ENCODE results near the gene KRTAP5-8.
"Not testable (repeated sequence)": the region's sequence is repeated elsewhere in the genome, so short reads cannot be mapped to it uniquely, and the experiment has no call there.

KRTAP5-8 gene

DNA sequence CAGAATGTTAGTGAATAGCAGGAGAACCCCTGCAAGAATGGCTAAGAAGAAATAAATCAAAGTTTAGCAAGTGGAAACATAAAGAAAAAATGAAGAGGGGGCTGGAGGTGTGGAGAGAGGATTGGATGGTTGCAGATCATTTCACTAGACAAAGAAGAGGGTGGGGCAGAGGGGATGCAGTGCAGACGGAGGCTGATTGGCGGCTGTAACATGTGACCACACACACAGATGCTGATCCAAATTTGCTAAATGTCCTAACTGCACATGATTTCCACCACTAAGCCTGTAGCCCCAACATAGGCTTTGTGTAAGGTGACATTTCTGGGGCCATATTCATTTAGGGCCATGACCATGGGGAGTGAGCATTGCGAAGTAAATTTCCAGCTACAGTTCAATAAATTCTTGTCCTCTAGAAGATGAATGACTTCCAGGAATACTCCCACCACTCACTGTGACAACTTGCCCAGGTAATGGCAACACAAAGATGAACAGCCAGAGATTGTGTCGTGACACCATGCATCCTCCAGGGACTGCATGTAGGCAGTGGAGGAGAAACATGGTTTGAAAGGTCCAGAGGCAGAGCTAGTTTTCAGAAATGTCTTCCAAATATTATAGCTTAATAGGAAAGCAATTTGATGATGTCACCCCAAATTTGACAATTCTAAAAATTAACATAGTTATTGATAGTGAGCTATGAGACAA, 38.0 kb downstream of the KRTAP5-8 start:
- DNase-seq: no peak

DNA sequence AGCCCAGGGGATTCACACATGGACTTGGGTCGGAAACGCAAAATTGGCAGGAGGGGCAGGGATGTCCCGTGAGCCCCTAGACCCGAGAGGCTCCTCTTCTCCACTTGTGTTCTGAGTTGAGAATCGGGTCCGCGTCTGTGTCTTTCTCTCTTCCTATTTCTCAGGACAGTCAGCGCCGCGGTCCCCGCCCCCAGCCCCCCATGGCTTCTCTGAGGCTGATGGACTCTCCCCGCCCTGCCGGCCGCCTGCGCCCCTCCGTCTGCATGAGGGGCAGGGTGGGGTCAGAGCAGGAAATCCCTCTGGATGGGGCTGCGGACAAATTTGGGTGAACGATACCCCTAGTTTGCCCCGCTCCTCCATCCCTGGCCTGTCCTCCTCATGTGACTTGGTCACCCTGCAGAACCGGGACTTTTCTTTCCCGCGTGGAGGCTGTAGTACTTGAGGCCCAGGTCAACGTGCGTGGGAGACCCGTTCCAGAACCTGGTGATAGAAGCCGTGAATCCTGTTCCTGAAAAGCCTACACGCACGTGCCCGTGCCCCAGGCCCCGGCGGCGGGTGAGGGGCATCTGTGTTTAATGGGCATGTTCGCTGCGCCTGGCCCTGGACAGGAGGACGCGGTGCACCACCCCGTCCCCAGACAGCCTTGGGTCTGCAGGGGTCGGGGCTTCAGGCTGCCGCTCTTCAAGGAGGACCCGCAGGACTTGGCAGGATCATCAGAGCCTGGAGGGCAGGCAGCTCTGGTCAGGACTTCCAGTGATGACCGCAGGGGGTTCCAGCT, 39.1 kb downstream of the KRTAP5-8 start:
- not testable (repeated sequence) for DNase-seq

DNA sequence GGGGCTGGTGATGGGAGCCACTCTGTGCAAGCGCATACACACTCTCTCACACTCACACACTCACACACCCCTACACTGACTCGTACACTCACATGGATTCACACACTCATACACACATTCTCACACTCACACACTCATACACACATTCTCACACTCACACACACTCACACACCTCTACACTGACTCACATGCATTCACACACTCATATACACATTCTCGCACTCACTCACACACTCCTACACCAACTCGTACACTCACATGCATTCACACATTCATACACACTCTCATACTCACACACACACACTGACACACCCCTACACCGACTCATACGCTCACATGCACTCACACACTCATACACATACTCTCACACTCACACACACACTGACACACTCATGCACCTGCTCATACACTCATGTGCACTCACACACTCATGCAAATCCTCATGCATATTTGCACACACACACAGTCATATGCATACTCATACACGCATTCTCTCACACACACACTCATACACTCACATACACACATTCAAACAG, 39.7 kb downstream of the KRTAP5-8 start:
- no peak for DNase-seq

DNA sequence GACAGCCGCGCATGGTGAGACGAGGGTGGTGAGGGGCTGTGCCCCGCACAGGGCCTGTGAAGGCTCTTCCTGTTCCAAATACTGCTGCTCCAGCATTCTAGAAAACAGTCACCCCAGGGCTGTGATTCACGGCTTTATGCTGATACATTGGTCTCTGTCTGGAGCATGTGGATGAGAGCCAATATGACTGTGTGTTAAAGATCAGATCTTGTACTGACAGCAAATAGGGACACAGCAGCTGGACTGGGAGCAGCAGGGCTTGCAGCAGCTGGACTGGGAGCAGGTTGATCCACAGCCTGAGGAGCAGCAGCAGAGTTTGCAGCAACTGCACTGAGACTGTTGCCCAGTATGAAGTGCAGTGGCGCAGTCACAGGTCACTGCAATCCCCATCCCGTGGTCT, 41.7 kb downstream of the KRTAP5-8 start:
- DNase-seq: not testable (repeated sequence)

DNA sequence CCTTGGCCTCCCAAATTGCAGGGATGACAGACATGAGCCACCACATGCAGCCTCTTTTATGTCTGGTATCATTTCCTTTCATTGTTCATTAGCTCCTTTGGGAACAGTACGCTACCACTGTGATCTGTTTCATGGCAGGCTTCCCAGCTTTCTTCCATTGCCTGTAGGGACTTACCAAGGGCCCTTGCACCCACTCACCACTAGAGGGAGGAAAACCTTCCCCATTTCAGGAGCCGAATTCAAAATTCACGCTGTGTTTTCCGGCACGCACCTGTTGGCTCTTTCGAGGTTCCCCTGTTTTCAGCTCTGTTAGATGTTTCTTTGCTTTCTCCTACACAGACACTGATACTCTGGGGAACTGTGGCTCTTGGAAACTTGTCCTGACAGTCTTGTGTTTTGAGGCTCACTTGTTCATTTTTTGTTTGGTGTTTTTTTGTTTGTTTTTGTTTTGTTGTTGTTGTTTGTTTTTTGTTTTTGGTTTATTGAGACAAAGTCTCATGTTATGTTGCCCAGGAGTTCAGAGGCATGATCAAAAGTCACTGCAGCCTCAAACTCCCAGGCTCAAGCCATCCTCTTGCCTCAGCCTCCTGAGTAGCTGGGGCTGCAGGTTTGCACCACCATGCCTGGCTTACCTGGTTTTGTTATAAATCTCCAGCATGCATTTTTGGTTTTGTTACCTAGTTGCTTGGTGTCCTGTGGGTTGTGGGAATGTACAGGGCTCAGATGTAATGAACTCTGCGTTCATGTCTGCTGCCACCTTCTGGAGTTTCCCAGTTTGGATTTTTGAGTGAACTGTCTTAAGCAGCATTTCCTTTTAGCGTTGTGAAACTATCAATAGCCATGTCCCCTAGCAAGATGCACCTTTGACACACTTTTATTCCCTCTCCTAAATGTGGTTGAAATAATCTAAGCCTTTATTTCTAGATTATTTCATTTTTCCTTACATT, 42.5 kb downstream of the KRTAP5-8 start:
- peak; percentile 57 for DNase-seq

DNA sequence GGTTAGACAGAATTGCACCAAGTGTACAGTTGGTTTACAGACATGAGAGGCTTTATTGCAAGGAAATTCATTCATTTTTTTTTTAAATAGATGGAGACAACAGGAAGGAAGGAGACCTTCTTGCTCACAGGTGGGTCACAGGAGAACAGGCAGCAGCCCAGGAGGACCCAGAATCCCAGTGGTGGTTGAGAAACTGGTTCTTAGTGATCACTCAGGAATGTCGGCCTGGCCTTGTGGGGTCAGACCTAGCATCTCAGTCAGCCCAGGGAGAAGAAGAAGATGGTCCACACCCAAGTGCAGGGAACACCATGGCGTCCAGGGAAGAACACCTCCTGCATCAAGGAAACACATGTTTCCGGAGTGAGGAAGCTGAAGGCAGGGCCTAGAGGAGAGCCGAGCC, 44.0 kb downstream of the KRTAP5-8 start:
- DNase-seq: no peak

DNA sequence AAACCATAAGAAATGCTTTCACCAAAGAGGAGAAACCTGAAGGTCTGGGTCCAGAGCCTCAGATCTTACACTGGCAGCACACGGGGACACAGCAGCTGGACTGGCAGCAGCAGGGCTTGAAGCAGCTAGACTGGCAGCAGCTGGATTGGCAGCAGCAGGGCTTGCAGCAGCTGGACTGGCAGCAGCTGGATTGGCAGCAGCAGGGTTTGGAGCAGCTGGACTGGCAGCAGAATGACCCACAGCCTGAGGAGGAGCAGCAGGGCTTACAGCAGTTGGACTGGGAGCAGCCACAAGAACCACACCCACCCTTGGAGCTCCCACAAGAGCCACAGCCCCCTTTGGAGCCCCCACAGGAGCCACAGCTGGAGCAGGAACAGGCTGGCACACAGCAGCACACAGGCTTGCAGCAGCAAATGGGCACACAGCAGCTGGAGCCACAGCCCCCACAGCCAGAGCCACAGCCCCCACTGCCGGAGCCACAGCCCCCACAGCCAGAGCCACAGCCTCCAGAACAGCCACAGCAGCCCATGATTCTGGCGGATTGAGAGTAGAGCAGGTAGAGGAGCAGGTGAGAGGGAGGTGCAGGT, 44.6 kb downstream of the KRTAP5-8 start, which contains the start of gene KRTAP5-11:
Gene KRTAP5-11 (minus strand): TSS at position 567 of the 587 bp plus-strand sequence. CDS start 38 bp downstream, at position 529.
- no peak for DNase-seq

DNA sequence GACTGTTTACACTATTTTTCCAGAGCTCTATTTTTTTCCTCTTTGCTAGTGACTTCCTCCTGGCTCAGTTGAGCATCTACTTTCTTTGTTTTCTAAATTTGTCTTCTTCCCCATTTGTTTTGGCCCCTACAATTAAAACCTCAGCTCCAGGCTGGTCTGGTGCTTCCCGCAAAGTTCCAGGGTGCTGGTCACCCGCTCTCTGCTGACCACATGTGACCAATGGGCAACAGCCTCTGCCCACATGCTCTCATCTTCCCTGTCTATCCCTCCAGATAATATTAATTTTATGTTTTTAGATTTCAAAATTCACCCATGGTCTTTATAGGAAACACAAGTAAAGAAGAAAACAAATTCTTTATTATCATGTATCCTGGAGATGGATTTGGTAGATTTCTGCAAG, 45.1 kb downstream of the KRTAP5-8 start:
- not testable (repeated sequence) for DNase-seq

DNA sequence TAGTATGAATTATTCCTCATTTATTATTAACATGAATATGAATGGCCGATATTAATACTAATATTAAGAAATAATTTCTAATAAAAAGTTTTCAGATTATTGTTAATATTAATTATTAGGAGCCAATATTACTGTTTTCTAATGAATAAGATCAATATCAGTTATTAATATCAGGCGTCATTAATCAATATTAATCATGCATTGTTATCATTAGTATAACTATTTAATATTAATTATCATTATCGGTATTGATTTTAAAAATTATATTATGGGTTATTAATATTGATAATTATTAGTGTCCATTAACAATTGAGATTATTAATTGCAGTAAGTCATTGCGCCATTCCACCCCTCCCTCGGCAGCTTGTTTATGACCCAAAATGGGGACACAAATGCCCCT, 47.8 kb downstream of the KRTAP5-8 start:
- not testable (repeated sequence) for DNase-seq

DNA sequence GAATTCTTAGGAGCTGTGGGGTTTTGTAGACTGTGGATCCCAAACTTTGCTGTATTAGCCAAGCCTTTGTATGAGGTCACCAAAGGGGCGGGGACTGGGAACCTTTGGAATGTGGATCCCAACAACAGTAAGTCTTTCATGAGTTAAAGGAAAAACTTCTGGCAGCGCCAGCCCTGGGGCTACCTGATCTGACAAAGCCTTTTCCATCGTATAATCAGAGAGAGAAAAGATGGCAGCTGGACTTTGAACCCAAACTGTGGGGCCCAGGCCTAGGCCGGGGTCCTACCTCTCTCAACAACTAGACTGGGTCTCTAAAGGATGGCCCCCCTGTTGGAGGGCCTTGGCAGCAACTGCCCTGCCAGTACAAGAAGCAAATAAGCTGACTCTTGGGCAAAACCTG, 50.5 kb downstream of the KRTAP5-8 start:
- not testable (repeated sequence) for DNase-seq
